Esophagus mucosa (tissue), 1 donor: ENCODE measurements around the gene DMPK. TPM values are rescaled to one million over a fixed set of nuclear protein-coding genes. Genes with fewer than 3 reads are reported as not detected.

ENCODE experiments used
- ATAC-seq: fragments of 200-7000 bp; cut with Tn5 transposase; one replicate; pipeline ENCODE4 v1.9.1; 2020
- total RNA-seq: library from RNA; stranded (reverse); gene quantifications from one replicate; pipeline ENCODE4 v1.2.4, GENCODE V29; 2023
- donor health status: DM: yes; HTN: yes; CAD: no.

Gene DMPK
- total RNA-seq, 1 donor from 2014 or later = 15.5 TPM

- no peak for ATAC-seq
Measured at GRCh38 chr19:45785097-45785496, 2.8 kb upstream of the DMPK start.

GRCh38 chr19:45784096-45784495 is 1.8 kb upstream of the DMPK start:
- ATAC-seq = no peak

GRCh38 chr19:45782820-45783785 is 813 bp upstream of the DMPK start:
- ATAC-seq = no peak

- ATAC-seq = peak; percentile 60
Measured at GRCh38 chr19:45781214-45782161, 802 bp downstream of the DMPK start.

- no peak for ATAC-seq
Measured at GRCh38 chr19:45780448-45781213, 1.7 kb downstream of the DMPK start.

- no peak for ATAC-seq
Measured at GRCh38 chr19:45780146-45780447, 2.2 kb downstream of the DMPK start.

GRCh38 chr19:45779231-45780145 is 2.8 kb downstream of the DMPK start:
- peak; percentile 85 for ATAC-seq

GRCh38 chr19:45778010-45778661 is 4.2 kb downstream of the DMPK start:
- ATAC-seq = no peak

GRCh38 chr19:45777395-45777961 is 4.8 kb downstream of the DMPK start:
- ATAC-seq = no peak

GRCh38 chr19:45774765-45775164 is 7.5 kb downstream of the DMPK start:
- ATAC-seq = no peak

- ATAC-seq = no peak
Measured at GRCh38 chr19:45773384-45773783, 8.9 kb downstream of the DMPK start.

GRCh38 chr19:45772912-45773311 is 9.4 kb downstream of the DMPK start:
- ATAC-seq = no peak

- no peak for ATAC-seq
Measured at GRCh38 chr19:45772130-45772840, 10.0 kb downstream of the DMPK start.

- no peak for ATAC-seq
Measured at GRCh38 chr19:45771311-45771933, 10.9 kb downstream of the DMPK start.

- ATAC-seq = peak; percentile 86
Measured at GRCh38 chr19:45770192-45771101, 11.8 kb downstream of the DMPK start.

- ATAC-seq = peak; percentile 9
Measured at GRCh38 chr19:45769821-45770191, 12.5 kb downstream of the DMPK start.

GRCh38 chr19:45768984-45769782 is 13.1 kb downstream of the DMPK start, which contains the start of gene SIX5:
SIX5 (minus strand) TSS chr19:45769252; CDS start chr19:45768844, 408 bp downstream.
- ATAC-seq = peak; percentile 73
